ENCODE measurements around the gene MARVELD1.
A peak's percentile ranks its signal among the peaks of the same experiment; 100 is the strongest.

The MARVELD1 gene

DNA sequence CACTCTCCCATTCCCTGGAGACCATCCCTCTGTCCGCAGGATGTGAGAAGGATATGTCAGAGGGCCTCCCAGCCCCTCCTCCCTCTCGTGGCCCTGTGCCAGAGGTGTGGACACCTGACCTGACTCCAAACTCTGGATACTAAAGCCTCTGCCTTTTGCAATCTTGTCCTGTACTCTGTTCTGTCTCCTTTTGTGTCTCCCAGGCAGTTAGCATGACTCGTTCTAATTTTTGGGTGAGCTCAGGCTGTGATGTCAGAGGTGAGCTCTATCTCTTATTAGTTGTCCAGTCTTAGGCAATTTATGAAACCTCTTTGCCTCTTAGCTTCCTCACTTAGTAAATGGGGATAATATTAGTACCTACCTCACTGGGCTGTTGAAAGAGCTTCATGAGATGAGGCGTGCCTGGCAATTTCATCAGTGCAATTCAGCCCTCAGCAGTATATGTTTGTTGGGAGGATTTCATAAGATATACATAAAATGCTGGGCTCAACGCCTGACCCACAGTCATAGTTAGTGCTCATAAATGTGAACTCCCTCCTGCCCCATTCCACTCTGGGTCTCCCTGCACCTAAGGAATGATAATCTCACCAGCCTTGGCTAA, 10.9 kb downstream of the MARVELD1 start:
- no peak for DNase-seq

DNA sequence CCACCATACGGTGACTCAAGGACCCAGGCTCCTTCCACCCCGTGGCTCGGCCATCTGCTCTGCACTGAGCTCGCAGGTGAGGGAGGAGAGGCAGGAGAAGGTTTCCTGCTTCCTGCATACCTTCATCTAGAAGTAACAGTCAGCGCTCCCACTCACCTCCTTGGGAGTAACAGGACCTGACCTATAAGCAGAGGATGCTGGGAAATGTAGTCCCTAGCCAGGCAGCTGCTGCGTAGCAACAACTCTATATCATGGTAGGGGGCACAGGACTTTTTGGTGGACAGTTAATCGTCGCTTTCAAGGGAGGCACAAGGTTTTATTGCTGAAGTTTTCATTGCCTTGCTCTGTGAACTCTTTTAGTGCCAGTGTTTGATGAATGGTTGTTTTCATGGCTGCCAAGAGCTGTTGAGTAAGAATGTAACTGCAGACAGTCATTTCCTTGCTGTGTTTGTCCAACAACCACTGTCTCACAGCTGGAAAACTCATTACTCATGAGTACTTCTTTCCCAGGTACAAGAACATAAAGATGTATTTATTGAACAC, 13.2 kb downstream of the MARVELD1 start:
- no peak for DNase-seq

DNA sequence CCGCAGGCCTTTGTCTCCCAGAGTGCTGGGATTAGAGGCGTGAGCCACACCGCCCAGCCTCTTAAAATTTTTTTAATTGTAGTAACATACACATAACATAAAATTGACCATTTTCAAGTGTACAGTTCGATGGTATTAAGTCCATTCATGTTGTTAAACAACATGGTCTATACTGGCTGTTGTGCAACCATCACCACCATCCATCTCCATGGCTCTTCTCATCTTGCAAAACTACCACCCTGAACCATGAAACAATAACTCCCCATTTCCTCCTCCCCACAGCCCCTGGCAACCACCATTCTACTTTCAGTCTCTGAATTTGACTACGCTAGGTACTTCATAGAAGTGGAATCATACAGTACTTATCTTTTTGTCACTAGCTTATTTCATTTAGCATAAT, 15.5 kb downstream of the MARVELD1 start:
- DNase-seq = no peak

DNA sequence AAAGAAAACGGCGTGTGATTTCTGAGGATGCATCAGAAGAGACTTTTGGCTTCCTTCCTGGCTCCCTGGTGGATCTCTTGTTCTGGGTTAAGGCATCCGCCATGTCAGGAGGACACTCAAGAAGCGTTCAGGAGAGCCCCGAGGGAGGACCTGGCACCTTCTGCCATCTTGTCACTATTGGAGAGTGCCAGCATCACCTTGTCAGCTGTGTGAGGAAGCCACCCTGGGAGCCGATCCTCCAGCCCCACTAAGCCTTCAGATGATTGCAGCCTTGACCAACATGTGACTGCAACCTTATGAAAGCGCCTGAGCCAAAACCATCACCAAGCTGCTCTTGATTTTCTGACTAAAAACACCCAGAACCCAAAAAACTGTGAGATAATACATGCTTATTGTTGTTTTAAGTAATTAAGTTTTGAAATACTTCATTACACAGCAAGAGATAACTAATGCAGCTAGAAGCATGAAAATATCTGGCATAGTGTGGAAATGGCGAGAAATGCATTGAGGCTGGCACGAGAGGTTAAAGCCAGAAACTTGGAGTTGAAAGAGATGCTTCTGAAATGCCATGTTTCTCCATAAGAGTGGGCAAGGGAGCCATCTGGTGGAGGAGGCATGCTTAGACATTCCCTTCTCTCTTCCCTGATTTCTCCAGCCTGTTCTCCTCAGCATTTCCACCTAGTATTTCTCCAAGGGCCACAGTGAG, 18.0 kb downstream of the MARVELD1 start:
- no peak for DNase-seq

DNA sequence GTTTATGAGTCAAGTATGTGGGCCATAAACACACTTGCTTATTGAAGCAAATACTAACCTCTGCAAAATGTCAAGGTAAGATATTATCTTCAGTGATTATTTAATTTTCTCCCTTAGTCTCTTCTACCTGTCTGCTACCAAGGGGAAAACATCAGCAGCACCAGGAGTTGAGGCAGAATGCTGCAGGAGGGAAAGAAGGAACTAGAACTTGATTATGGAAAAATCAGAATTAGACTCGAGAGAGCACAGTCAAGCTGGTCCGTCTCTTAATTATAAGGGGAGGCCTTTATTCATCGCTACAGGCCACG, 18.5 kb downstream of the MARVELD1 start:
- no peak for DNase-seq

DNA sequence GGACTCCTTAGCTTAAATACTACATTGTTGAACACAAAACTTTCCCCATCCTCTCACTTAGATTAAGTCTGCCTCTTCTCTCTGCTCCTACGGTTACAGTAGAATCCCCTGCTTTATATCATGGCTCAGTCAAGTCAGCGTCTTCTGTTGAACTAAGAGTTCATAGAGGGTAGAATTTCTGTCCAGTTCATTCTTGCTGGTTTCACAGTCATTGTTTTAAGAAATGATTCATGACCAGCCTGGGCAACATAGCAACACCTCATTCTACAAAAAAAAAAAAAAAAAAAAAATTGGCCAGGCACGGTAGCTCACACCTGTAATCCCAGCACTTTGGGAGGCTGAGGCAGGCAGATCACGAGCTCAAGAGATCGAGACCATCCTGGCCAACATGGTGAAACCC, 19.7 kb downstream of the MARVELD1 start:
- no peak for DNase-seq

DNA sequence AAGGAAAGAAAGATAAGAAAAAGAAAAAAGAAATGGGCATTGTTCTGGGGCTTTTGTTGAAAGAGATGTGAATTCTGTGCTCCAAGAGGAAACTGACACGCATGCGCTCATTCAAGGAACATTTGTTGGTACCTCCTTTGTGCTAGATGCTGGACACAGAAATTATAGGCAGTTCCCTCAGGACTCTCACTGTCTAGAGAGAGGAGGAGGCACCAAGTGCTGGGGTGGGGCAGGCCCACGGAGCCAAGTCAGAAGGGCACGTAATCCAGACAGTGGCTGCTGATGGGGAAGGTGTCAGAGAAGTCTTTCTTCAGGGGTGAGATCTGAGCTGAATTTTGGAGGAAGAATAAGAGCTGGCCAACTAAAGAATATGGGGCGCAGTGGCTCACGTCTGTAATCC, 20.5 kb downstream of the MARVELD1 start:
- DNase-seq = no peak

DNA sequence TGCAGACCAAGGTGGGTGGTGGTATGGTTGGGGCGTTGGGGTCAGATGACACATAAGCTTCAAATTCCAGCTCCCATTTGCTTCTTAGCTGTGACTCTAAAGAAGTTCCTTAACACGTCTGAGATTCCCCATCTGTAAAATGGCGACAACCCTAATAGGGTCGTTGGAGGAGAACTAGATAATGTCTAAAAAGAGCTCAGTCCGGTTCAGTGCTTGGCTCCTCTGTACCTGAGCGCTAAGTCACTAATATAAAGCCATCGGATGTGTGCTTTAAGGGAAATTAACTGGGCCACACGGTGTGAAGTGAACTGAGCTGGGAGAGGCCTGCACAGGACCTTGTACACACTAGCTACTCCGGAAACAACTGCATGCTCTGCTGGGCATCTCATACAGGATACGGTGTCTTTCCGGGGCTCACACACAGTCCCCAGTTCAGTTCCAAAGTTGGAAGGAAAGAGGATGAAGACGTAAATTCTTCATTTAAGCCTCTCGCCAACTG, 22.9 kb downstream of the MARVELD1 start:
- no peak for DNase-seq

DNA sequence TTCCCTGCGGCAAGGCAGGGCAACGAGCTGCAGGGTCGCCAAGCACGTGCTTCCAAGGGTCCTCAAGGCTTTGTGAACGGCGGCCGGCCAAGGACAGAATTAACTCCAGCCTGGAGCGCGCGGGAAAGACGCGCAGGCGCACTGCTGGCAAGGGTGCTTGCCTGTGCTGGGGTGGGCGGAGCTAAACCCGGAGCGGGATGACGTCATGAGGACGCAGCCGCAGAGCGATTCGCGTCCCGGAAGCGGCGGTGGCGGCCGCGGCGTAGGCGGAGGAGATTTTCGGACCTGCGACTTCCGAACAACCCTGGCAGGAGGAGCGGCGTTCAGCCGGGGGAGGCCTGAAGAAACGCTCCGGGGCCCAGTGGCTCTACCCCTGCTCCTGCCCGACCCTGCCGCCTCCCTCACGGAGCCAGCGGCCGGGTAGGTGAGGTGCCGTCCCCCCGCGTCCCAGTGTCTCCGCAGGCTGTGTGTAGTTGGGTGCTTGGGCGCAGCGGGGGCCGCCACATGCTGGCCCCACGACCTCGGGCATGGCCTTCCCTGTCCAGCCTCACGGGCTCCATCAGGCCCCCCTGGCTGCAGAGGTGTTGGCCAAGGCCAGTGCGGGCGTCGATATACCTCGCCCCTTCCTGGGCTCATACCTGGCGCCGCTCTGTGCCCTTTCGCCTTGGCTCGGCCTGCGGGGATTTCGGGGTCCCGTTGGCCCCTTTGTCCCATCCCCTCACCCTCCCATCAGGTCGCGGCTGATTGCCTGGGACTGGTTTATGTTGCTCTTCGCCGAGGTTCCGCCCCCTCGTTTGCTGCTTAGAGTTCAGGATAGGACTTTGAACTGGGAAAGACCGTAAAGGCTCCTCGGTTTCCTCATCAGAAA, 23.6 kb downstream of the MARVELD1 start, which contains the start of gene ZFYVE27:
Gene ZFYVE27 (plus strand): TSS at position 227 of the 868 bp plus-strand sequence. CDS start 1,350 bp downstream, outside the sequence.
- DNase-seq = peak; percentile 84

DNA sequence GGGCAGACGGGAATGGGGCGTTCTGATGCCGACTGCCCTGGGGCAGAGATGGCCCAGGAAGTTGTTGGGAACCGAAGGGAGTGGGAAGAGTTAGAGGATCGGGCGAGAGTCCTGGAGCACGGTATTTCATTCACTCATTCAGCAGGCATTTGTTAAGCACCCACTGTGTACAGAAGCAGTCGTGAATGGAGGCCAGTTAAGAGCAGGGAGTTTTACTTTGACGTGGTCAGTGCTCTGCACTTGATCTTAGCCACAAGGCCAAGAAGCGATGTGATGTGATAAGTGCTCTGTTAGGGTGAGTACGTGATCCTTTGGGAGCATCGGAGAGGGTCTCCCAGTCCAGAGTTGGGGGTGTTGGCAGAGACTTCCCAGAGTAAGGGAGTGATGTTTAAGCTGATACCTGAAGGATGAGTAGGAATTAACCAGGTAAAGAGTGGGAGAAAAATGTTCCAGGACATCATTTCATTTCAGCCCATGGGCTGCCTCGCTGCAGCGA, 24.3 kb downstream of the MARVELD1 start:
- no peak for DNase-seq

DNA sequence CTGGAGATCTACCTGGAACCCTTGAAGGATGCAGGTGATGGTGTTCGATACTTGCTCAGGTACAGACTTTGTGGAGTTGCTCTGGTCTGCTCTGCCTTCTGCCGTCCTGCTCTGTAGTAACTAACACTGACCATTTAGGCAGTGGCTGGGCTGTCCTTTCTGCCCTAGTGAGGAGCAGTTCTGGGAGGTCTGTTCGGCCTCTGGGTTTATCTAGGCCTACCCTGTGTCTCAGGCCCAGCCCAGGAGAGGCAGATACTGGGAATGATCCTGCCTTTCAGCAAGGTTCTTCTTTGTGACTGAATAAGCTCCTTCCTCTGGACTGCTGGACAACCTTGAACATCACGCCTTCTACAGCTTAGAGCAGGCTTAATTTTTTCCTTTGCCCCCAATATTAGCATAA, 25.1 kb downstream of the MARVELD1 start:
- no peak for DNase-seq

DNA sequence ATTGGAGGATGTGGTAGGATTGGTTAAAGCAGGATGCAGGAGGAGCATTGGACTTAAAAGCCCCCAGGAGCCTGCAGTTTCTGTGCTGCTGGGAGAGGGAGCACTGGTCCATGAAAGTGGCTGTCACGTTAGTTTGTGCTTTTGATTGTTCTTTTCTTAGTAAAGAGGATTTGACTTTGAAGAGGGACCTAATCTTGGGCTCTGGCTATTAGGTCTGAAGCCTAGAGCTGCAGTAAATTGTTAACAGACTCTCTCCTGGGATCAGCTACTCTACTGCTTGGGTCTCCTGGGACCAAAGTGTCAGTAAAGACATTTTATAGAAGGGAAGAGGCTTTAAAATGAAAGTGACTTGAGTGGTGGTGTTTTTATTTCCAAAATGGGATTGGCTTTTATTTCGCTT, 27.1 kb downstream of the MARVELD1 start:
- no peak for DNase-seq

DNA sequence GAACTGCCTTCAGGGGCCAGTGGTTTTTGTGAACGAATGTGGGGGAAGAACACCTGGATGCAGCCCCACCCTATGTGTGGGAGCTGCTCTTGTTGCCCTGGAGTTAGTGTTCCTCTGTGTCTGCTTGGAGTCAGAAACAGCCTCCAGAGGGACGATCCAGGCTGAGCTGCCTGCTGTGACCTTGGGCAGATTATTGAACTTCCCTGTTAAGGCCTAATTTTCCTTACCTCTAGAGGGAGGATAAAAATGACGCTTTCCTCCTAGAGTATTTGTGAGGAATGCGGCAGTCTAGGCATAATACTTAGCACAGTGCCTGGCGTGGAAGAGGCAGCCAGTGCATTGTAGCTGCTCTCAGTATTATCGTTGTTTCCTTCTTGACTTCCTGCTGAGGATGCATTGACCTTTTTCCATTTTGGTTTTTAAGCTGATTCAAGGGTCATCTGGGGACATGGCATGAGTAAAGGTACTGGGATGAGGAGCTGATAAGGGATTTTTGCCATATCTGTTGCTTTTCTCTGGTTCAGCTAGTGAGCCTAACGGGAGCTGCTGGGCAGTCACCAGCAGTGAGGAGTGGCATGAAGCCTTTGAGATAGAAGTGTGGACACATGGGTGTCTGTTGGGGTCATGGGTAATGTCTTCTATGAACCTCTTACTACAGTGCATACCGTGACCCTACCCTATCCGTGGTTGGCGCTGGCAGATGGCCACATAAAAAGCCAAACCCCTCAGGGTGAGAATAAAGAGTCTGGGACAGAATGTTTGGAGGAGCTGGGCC, 29.8 kb downstream of the MARVELD1 start:
- DNase-seq = no peak

DNA sequence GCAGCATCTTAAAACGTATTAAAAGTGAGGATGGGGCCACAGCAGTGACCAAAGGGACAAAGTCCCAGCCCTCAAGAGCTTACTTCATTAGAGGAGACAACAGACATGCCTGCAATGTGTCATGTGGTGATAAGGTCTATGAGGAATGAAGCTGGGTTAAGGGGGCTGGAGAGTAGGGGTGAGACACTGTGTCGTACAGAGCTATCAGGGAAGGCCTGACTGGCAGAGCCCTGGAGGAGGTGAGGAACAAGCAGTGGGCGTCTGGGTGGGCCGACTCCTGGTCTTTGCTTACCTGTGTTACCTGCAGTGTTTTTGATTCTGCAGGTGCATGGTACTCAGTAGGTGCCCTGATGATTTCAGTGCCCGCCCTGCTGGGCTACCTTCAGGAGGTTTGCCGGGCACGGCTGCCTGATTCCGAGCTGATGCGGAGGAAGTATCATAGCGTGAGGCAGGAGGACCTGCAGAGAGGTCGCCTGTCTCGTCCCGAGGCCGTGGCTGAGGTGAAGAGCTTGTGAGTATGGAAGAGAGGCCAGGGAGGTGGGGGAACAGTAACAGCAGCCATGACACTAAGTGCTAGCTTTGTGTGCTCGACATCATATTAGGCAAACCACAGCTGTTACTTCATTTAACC, 31.0 kb downstream of the MARVELD1 start:
- no peak for DNase-seq

DNA sequence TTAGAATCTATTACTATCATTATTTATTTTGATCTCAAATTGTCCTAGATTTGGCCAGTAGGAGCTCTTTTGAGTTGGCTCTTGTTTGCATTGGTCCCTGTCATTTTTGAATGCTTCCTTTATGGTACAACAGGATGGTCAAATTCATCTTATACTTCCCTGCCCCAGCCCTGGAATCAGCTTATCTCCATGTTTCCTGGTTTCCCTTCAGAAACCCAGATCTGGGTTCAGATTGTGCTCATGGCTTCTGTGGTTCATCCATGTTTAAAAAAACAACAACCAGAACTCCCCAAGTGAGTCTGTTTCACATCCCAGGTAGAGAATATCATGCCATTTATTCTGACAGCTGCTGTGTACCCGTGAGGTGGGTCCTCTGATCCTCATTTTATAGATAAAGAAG, 34.0 kb downstream of the MARVELD1 start:
- DNase-seq = no peak

DNA sequence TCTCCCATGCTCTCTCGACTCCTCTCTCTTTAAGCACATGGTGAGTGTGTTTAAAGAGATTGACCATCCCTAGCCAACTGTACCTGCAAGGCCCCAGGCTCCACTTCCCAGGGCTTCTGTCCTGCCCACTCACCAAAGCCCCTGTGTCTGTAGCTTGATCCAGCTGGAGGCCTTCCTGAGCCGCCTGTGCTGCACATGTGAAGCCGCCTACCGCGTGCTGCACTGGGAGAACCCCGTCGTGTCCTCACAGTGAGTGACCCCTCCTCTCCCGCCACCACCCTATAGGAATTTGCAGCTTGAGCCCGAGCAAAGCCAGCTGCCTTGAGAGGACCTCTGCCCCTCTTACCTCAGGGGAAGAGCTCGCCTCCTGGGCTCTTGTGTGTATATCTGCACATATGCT, 34.6 kb downstream of the MARVELD1 start:
- no peak for DNase-seq

DNA sequence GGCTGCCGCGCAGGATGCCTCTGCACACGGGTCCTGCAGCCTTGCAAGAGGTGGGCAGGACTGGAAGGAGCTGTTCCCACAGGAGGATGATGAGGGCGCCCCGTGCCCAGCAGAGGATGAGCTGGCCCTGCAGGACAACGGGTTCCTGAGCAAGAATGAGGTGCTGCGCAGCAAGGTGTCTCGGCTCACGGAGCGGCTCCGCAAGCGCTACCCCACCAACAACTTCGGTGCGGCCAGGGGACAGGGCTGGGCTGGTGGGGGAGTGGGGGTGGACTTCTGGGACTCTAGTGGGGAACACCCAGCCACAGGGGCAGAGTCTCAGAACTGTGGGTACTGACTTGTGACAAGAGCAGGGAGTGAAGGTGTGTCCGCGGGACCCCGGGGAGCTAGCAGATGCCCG, 39.4 kb downstream of the MARVELD1 start:
- DNase-seq = no peak

DNA sequence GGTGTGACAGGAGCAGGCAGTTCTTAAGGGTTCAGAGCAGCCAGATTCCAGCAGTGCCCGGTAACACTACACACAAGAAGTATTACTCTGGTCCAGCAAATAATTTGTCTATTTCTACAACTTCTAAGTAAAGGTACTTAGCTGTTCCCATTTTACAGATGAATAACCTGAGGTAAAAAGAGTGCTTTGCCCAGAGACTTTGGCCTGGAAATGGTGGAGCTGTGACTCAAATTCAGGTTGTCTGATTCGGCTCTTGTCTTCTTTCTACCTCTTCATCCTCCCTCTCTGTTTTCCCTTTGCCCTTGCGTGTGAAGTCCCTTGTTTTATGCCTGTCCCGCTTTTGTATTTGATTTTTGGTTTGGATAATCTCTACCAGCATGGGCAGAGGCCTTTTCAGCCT, 41.2 kb downstream of the MARVELD1 start:
- no peak for DNase-seq

DNA sequence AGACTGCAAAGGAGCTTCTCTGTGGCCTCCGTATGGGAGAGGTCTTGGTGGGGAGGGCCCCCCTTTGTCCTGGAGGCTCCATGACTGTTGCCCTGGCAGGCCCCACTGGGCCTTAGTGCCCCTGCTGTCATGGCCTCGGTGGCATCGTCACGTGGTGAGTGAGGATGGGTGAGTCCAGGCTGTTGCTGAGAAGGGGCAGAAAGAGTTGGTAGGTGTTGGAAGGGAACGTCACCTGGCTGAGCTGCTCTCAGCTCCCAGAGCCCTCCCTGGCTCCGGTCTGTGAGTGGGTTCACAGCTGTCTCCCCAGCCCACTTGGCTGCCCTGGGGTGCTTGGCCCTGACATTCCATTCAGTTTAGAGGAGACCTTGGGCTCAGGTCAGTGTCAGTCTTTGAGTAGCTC, 42.2 kb downstream of the MARVELD1 start:
- DNase-seq = no peak

DNA sequence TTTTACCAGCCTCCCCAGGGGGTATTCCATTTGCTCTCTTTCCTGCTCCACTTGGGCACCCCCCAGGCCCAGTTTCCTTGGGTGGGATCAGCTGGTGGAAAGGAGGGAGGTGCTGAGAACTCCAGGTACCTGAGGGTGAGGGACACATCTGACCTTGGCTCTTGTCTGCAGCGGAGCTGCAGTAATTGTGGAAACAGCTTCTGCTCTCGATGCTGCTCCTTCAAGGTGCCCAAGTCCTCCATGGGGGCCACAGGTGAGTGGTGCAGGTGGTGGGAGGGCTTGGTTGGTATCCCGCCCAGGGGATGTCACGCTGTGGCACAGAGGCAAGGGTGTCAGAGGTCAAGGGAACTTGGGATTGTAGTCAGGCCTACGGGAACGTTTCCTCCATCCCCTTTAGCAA, 43.9 kb downstream of the MARVELD1 start:
- DNase-seq = no peak

DNA sequence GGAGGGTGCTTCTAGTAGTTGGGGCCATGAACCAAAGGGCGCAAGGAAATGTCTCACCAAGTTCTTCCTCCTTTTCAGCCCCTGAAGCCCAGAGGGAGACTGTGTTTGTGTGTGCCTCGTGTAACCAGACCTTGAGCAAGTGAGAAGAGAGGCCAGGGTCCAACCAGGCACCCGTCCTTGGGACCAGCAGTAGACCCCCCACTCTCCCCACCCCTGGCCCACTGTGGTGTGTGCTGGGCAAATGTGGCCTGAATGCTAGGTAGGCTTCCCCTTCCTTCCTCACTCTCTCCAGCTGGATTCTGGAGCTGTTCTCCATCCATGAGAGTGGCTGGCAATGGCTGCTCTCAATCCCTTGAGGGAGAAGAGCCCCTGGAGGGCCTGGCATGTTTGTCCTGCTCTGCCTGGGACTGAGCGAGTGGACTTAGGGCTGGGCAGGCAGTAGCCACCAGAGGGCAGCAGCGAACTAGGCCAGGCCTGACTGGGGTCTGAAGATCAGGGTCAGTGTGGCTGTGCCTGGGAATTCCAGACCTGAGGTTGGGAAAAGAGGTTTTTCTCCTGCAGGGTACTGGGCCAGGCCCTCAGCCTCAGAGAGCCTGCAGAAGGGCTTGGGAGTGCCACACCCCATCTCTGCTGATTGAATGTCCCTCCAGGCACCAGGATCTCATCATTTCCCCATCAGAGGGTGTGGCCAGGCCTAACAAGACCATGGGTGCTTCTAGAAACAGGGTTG, 45.8 kb downstream of the MARVELD1 start:
- peak; percentile 7 for DNase-seq

Measured in NK-92 treated with Interleukin-12 subunit alpha and Interleukin-12 subunit beta, amount 100 ng/mL, for 24 hours (cell line).